Lung microvascular endothelial cell (primary cell): ENCODE results near the gene GDNF. TPM values are rescaled to one million over a fixed set of nuclear protein-coding genes. Genes with fewer than 3 reads are reported as not detected.
"Not testable (repeated sequence)": the region's sequence is repeated elsewhere in the genome, so short reads cannot be mapped to it uniquely, and the experiment has no call there.

Experiments
- DNase-seq, 2 donors: peaks; one replicate each; pipeline versions ENCODE4 v3.0.0 to v3.0.0-alpha.2; 2010; ENCODE audit warnings: low read depth in 2 of 2
- total RNA-seq: library from RNA; depleted of rRNA; stranded (reverse); fragments of >200 nt; gene quantifications from 2 replicates; pipeline ENCODE4 v1.2.1, GENCODE V29; 2014

The GDNF gene
- total RNA-seq, 1 donor from 2014 or later, result not detected

DNA sequence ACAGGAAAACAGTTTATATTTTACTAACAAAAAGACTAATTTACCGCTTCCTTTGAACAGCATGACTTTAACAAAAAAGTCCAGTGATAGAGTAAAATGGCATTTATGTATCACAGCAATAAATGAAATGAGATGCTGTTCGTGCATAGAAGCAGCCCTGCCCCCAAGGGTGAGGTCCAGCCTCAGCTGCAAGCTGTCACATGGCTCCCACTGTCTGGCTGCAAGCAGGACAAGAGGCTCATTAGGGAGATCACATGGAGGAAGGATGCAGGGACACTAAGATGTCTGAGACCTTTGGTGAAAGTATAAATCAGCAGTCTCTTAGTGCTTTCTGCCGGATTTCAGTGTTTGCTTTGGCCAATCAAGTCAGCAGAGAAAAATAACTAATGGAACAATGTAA is 23.0 kb downstream of the GDNF start:
- peak; percentile 37 to 48 for DNase-seq

DNA sequence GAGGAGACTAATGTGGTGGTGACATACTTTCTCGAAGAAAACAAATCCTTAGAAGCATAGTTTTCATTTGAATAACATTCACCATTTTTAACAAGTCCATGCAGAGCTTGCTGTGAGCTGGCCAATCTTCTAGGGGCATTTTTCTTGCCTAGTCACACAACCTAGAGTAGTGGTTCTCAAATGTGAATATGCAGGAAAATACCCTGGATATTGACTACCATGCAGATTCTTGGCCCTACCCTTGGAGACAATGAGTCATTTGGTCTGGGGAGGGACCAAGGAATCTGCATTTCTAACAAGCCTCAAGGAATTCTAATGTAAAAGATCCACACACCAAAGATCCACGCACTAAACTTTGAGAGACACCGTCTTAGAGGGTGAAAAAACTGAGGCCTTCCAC is 23.5 kb downstream of the GDNF start:
- no peak for DNase-seq

DNA sequence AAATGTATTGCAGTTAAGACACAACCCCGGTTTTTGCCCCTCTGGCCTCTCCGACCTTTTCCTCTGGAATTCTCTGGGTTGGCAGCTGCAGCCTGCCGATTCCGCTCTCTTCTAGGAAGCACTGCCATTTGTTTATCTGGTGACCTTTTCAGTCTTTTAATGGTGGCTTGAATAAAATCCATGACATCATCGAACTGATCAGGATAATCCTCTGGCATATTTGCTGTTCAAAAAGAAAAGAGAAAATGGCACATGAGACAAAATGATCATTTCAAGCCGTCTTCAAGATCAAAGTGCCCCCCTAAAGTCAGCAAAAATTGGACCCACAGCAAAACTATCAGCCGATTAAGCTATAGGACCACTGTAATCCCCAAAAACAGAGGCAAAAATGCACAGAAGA is 23.9 kb downstream of the GDNF start:
- DNase-seq, result no peak

DNA sequence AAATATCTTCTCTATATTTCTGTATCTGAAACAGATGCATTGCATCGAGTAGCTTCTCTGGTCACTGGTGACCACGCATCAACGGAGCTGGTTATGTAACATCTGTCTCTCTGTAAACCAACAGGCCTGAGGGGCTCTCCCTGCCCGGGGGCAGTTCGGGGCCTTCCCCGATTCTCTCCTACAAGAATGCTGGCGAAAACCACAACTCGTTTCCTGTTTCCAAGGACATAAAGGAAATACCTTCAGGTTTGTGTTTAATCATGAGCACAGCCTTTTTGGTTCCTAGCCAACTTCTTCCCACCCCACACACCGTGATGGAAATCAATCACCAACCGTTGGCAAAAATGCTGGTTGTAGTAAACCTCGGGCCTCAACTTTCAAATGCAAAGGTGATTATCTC is 25.1 kb downstream of the GDNF start:
- peak in 1 of 2 donors; percentile 74 for DNase-seq

DNA sequence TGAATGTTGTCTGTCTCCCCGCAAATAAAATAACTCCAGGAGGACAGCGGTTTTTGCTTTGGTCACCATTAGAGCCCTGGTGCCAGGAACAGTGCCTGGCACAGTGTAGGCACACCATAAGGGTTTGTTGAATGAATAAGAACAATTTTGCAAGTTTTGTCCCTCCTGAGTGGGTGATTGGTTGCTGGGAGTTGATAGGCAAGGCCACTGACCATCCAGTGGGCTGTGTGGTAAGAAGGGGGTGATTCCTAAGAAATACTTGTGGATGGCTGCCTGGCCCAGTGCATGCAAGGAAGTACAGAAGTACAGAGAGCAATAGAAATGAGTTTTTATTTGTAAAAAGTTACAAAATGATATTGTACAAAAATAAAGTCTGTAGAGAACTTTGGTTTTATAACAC is 27.5 kb downstream of the GDNF start:
- DNase-seq, result peak in 1 of 2 donors; percentile 15

DNA sequence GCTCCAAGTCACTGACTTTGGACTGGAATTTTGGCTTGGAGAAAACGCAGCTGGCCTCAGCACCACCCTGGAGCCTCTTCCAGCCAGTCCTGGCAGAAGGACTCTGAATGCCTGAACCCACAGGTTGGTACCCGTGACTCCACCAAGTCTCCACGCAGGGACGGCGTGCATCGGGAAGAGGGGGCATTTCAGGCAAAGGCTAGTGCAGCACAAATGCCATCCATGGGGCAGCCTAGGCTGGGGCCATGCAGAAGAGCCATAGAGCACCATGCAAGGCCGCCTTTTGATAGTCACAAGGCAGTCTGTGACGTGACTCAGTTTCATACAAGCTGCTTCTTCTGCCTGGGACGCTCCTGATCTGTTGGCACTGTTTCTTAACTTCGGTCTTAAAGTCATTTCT is 28.0 kb downstream of the GDNF start:
- no peak for DNase-seq

DNA sequence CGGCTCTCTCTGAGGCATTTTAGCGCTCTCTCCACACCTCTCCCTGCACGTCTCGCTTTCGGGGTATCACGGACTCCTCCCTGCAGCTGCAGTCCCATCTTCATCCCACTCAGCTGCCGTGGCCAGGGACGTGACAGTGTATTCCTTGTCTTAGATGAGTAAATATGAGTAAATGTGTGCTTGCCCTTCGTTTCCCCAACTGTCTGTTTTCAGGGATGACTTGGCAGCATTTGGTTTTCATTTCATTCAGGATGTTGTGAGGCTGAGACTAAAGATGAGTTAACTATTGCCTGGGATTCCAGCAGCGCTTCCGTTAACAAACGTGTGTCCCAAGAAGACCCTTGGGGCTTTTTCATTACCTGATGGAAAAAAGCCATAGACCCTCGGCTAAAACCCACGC is 29.5 kb downstream of the GDNF start:
- DNase-seq, result no peak

DNA sequence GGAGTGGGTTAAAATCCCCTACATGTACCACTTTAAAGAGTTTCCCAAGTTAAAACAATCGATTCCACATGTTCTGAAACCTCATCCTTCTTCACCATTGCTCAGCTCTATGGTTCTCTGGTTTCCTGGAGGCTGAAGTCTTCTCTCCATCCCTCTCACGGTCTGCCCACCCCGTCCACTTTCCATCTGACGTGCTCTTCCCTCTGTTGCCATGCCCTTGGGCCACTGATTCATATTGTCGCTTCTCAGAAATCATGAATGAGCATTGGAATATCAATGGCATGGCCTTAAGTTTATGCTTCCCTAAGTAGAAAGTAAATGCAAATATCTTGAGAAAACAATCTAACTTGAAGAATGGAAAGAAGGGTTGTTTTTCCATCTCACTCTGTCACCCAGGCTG is 30.9 kb downstream of the GDNF start:
- no peak for DNase-seq

DNA sequence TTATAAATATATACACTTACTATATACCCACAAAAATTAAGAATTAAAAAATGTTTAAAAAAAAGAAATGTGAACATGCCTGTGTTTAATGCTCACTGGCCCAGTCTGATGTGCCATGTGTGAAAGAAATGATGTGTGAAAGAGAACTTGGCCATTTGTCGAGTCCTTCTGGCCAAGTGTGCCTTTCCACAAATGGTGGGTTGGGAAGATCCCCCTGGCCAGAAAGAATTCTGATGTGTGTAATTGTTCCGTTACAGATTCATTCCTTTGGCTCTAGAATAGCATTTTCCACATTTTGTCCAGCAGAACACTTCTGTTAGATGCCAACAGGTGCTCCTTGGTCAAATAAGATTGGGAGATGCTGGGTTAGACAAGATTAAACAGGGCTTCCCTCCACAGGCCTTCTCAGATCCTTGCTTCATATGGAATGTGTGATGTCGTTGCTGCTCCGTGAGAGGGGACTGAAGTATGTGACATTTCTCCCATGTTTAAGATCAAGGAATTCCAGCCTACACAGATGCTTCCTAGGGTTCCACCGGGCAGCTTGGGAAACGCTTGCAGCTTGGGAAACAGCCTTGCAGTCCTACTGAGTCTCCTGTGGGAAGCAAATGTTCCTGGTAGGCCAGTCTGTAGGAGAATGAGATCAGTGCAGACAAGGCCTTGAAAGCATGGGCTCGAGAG is 32.1 kb downstream of the GDNF start:
- no peak for DNase-seq

DNA sequence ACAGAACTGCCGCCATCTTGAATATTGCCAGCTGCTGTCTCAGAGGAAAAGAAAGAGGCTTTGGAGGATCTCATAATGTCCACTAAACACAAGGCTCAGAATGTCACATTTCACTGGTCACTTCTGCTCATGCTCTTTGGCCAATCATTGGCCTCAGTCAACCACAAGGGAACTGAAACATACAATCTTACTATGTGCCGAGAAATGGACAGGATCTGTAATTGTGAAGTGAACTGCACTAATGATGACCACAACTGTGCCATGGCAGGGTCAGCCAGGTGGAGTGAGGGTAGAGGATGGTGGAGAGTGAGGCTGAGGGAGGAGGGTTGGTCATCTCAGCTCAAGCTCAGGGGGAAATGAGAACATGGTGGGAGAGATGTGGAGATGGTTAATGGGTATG is 32.8 kb downstream of the GDNF start:
- no peak for DNase-seq

DNA sequence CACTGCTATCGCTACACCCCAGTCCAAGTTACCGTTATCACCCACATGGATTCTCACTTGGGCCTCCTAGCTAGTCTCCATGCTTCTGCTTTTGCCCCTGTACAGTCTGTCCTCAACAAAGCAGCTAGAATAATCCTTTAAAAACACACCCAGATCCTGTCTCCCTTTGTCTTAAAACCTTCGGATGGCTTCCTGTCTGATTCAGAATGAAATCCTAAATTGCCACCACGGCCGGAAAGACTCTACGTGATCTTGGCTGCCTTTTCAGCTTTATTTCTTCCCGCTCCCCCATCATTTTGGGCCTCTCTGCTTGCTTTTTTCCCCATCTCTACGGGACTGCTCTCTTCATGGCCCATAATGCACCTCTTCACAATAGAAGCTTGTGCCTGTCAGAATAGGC is 33.4 kb downstream of the GDNF start:
- DNase-seq, result peak in 1 of 2 donors; percentile 40

DNA sequence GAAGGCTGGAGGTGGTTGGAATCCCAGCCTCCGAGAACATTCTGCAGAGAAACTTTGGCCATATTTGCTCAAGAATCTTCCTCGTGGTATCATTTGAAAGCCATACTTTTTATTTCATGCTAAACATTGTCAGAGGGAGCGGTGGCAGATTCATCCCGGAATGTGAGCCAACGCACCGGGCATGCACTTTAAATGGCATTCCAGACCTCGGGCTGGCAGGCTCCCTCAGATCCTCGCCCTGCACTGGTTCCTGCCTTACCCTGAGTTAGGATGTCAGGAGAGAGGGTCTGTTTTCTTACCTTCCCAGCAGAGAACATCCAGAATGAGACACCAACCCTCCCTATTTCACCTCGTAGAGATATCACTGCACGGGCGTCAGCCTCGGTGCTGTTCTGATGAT is 33.8 kb downstream of the GDNF start:
- DNase-seq, result no peak

DNA sequence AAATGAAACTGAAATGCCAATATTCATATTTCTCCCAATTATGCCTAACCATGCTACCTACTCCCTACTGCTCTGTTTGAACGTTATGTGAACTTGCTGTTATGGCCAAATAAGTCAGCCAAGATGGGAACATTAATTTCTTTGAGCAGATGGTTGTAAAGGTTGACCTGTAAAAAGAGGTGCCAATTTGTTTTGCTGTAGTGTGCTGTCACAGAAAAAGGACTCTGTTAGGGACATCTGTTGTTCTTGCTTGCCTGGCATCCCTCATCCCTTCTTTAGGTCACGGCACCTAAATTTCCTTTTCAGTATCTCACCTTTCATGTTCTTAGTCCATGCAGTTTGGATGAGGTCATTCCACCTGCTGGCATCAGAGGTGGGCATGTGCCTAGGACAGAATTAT is 35.4 kb downstream of the GDNF start:
- no peak for DNase-seq

DNA sequence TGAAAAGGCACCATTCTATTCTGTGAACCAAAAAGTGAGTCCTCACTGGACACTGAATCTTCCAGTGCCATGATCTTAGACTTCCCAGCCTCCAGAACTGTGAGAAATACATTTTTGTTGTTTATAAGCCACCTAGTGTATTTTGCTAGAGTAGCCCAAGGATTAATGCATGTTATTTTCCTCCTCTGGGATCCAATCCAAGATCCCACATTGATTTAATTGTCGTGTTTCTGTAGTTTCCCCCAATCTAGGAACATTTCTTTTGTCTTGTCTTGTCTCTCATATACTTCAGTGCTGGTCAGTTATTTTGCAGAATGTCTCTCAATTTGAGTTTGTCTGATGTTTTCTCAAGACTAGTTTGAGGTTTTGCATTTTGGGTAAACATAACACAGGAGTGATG is 36.4 kb downstream of the GDNF start:
- DNase-seq, result no peak

DNA sequence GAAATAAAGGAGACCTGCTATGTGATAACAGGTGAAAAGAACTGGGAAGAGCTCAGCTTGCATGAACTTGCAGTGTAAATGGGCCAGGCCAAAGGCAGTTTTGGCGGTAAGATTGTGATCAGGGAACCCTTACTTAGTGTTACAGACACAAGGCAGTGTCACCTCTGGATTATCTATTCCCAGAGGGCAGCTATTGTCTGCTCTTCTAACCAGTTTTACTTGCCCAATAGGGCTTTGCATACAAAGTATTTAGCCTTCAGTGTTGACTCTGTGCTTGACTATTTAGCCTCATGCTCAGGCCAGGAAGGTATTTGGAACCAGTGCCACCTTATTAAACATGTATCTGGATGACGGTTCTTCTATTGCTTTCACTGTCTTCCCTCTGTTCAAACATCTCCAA is 38.3 kb downstream of the GDNF start:
- DNase-seq, result no peak

DNA sequence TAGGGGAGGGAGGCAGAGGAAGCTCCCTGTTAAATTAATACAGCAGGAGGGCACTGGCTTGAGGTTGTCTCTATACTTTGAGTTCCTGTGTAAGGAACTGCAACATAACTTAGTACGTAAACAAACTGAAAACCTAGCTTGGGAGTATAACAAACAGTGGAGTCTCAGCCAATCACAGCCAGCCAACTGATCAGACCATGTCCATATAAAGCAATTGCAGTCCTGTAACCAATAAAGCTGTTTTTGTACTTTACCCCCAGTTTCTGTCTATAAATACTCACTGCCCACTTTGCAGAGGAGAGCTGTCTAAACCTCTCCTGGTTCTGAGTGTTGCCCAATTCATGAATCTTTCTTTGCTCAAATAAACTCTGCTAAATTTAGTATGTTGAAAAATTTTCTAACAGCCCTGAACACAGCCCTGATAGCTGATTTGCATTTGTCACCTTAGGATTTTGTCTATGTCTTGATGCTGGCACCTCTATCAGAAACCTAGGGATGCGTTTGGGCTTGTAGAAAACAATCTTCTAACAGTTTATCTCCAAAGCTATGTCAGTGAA is 39.9 kb downstream of the GDNF start:
- no peak for DNase-seq

DNA sequence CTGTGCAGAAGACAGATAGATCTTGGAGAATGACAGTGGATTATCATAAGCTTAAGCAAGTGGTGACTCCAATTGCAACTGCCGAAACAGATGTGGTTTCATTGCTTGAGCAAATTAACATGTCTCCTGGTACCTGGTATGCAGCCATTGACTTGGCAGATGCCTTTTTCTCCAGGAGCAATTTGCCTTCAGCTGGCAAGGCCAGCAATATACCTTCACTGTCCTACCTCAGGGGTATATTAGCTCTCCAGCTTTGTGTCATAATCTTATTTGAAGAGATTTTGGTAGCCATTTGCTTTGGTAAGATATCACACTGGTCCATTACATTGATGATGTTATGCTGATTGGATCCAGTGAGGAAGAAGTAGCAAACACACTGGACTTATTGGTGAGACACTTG is 43.4 kb downstream of the GDNF start:
- DNase-seq, result not testable (repeated sequence)

DNA sequence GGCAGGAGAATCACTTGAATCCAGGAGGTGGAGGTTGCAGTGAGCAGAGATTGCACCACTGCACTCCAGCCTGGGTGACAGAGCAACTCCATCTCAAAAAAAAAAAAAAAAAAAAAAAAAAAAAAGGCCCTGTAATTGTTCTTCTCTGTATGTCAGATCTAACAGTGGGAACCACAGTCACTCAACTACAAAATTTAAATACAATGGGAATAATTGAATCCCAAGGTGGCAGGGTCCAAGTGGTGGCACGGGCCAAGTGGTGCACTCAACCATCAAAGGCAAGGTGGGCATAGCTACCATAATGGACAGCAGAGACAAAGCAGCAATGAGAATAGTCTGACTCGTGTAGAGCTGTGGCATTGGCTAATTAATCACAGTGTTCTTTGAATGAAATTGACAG is 44.5 kb downstream of the GDNF start:
- DNase-seq, result not testable (repeated sequence)

DNA sequence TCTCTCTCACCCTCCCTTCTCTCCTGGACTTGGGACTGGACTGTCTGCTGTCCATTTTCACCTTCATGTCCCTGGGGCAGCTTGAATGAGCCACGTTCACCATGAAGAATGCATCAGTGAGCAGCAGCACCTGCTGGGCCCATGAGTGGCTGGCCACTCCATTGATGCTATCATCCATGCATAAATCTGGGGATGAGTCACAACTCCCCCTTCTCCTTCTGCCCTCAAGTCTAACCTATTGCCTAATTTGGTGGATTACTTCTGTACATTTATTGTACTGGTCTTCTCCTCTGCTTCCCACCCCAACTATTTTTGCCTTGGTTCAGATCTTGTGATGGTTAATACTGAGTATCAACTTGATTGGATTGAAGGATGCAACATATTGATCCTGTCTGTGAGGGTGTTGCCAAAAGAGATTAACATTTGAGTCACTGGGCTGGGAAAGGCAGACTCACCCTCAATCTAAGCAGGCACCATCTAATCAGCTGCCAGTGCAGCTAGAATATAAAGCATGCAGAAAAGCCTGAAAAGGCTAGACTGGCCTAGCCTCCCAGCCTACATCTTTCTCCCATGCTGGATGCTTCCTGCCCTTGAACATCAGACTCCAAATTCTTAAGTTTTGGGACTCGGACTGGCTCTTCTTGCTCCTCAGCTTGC is 46.7 kb downstream of the GDNF start:
- DNase-seq, result no peak

DNA sequence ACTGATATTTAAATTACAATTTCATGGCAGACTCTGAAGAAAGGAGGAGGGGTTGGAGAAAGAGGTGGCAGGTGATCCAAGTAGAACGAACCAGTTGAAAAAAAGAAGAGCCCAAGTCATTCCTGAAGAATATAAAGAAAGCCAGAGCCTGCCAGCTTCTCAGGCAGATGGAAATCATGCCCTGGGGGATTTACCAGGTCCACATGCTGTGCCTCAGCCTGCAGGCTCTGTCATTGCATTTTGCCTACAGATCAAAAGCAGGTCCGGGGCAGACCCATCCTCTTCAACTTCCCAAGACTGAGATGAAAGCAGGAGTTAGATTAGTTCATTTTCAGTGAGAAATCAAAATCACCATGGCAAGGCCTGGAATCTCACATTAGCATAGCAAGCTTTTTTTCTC is 48.5 kb downstream of the GDNF start:
- no peak for DNase-seq

DNA sequence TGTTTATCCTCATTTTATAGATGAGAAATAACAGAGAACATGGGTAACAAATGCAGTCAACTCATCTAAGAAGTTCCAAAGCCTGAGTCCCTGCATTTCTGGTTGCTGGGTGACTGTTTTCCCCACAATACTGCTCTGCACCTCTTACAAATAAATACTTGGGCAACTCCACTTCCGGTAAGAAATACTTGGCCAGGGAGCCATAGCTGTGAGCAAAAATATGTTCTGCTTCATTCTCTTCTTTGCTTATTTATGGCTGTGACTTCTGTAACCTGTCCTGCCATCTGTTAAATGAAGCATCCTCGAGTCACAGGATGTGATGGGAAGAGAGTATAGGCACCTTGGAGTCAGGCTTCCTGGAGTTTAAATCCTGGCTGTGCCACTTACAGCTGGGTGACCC is 49.9 kb downstream of the GDNF start:
- no peak for DNase-seq

DNA sequence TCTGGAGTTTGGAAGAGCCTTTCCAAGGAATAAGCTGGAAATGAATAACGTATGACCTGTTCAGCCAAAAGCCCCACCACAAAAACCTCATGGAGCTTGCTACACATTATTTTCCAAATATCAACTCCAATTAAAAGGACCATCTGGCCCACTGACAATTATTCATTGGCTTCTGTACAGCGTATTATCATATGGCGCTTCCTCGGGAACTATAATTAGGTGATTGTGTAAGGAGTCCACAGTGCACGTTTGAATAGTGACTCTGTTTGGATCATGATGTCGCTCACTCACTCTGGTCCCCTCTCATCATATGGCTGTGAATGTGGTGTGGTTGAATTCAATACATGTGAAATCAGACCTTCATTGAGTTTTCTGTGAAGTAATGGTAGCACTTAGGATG is 52.1 kb downstream of the GDNF start:
- no peak for DNase-seq

DNA sequence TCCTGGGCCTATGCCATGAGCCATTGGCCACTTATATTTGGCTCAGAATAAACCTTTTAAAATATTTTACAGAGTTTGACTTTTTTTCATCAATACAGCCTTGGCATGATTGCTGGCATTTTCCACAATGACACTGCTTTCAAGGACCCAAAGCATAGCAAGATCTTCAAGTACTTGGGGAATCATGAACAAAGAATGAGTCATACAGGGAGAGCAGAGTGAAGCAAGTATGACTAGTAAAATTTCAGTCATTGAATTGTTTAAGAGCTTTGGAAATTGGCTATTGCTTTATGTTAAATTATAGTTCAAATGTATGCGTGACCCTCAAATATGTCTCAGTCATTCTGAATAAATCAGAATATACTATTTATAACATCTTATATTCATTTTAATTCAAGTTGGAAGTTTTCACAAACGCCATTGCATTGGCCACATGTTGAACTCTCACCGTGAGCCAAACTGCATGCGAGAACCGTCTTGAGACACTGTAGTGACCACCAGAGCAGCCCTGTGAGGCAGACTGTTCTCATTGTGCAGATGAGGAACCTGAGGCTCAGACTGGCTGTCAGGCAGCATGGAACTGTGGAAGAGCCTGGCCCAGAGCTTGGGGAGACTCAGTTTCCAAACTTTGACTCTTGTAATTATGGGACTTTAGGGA is 52.9 kb downstream of the GDNF start:
- peak in 1 of 2 donors; percentile 30 for DNase-seq
